Neural crest cell (in vitro differentiated cells): ENCODE measurements around the gene EBI3. TPM values are rescaled to one million over a fixed set of nuclear protein-coding genes. Genes with fewer than 3 reads are reported as not detected.
"Not testable (repeated sequence)": the region's sequence is repeated elsewhere in the genome, so short reads cannot be mapped to it uniquely, and the experiment has no call there.

ENCODE experiments used
- DNase-seq: peaks from one replicate; pipeline ENCODE4 v3.0.0; 2021; ENCODE audit warnings: low read depth, mixed read lengths, low spot score
- H3K27ac Mint-ChIP-seq: one replicate; pipeline ENCODE4 v1.8.0; 2021; ENCODE audit warnings: mild to moderate bottlenecking, mixed read lengths; ENCODE audit not compliant: unreplicated experiment
- H3K27me3 Mint-ChIP-seq: 2 replicates; pipeline ENCODE4 v1.8.0; 2021; ENCODE audit warnings: low read depth, mild to moderate bottlenecking, mixed read lengths
- H3K36me3 Mint-ChIP-seq: 2 replicates; pipeline ENCODE4 v1.8.0; 2021; ENCODE audit warnings: low read depth, mild to moderate bottlenecking, mixed read lengths
- H3K4me1 Mint-ChIP-seq: 2 replicates; pipeline ENCODE4 v1.8.0; 2021; ENCODE audit warnings: mixed read lengths
- H3K4me3 Mint-ChIP-seq: one replicate; pipeline ENCODE4 v1.8.0; 2021; ENCODE audit warnings: mild to moderate bottlenecking, mixed read lengths
- H3K9me3 Mint-ChIP-seq: 2 replicates; pipeline ENCODE4 v1.8.0; 2021; ENCODE audit warnings: mixed read lengths
- CTCF ChIP-seq: fragments of 200-600 bp; sonication (generic); conservative IDR thresholded peaks from 2 replicates; pipeline ENCODE4 v1.5.0; 2021; ENCODE audit warnings: antibody characterized with exemption, mild to moderate bottlenecking
- total RNA-seq: library from RNA; stranded (reverse); gene quantifications from 2 replicates; pipeline ENCODE4 v1.2.1, GENCODE V29; 2021

The EBI3 gene
- total RNA-seq, 1 donor from 2014 or later: not detected

DNA sequence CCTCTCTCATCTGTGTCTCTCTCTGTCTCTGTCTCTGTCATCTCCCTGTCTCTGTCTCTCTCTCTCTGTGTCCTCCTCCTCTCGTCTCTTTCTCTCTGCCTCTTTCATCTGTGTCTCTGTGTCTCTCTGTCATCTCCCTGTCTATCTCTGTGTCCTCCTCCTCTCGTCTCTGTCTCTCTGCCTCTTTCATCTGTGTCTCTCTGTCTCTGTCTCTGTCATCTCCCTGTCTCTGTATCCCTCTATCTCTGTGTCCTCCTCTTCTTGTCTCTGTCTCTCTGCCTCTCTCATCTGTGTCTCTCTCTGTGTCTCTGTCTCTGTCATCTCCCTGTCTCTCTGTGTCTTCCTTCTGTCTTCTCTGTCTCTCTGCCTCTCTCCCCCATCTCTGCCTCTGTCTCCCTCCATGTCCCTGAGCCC, 551 bp upstream of the EBI3 start:
- no peak for DNase-seq
- Mint-ChIP-seq H3K4me3 (no peak overlapping the region), H3K27ac (no peak overlapping the region), H3K9me3 (no peaks in the 10 kb centered on the region), H3K27me3 (peaks cover 6% of the 10 kb centered on the region), H3K36me3 (no peaks in the 10 kb centered on the region), H3K4me1 (no peaks in the 10 kb centered on the region)
- TF ChIP-seq CTCF: no peak

GRCh38 chr19:4230237-4230636, 914 bp downstream of the EBI3 start:
- H3K4me1 Mint-ChIP-seq, H3K27ac Mint-ChIP-seq, H3K9me3 Mint-ChIP-seq, DNase-seq, H3K4me3 Mint-ChIP-seq, H3K36me3 Mint-ChIP-seq: not testable (repeated sequence)
- H3K27me3 Mint-ChIP-seq: peaks cover 12% of the 10 kb centered on the region

DNA sequence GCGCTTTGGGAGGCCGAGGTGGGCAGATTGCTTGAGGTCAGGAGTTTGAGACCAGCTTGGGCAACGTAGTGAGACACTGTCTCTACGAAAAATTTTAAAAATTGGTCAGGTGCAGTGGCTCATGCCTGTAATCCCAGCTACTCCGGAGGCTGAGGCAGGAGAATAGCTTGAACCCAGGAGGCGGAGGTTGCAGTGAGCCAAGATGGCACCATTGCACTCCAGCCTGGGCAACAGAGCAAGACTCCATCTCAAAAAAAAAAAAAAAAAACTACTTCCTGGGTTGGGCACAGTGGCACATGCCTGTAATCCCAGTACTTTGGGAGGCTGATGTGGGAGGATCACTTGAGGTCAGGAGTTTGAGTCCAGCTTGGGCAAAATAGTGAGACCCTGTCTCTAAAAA, 2.2 kb downstream of the EBI3 start:
- H3K9me3 Mint-ChIP-seq, H3K36me3 Mint-ChIP-seq, DNase-seq, H3K4me1 Mint-ChIP-seq, H3K4me3 Mint-ChIP-seq, H3K27ac Mint-ChIP-seq: not testable (repeated sequence)
- H3K27me3 Mint-ChIP-seq: peaks cover 14% of the 10 kb centered on the region

- H3K4me1 Mint-ChIP-seq, DNase-seq, H3K36me3 Mint-ChIP-seq, H3K27ac Mint-ChIP-seq, H3K4me3 Mint-ChIP-seq, H3K9me3 Mint-ChIP-seq: not testable (repeated sequence)
- peaks cover 20% of the 10 kb centered on the region for H3K27me3 Mint-ChIP-seq
Measured at GRCh38 chr19:4232139-4232538, 2.8 kb downstream of the EBI3 start.

DNA sequence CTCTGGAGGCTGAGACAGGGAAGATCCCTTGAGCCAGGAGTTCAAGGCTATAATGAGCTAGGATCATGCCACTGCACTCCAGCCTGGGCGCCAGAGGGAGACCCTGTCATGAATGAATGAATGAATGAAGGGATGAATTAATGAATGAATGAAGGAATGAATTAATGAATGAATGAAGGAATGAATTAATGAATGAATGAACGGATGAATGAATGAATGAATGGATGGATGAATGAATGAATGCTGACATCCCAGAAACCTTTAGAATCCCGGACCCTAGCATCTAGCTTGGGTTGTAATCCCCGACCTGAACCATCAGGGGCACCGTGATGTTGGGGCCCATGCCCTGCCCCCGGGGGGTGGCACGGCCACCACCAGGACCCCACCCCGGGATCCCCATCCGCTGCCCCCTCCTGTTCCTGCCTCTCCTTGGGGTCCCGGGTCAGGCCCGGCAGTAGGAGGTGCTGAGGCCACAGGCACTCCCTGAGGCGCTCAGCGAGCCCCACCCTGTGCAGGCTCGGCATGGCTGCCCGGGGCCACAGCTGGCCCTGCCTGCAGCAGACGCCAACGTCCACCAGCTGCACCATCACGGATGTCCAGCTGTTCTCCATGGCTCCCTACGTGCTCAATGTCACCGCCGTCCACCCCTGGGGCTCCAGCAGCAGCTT, 3.4 kb downstream of the EBI3 start:
- Mint-ChIP-seq H3K4me3 (no peak overlapping the region), H3K9me3 (no peaks in the 10 kb centered on the region), H3K27me3 (peaks cover 20% of the 10 kb centered on the region), H3K27ac (no peak overlapping the region), H3K4me1 (peaks cover 4% of the 10 kb centered on the region), H3K36me3 (no peaks in the 10 kb centered on the region)
- no peak for DNase-seq
- no peak for TF ChIP-seq CTCF

DNA sequence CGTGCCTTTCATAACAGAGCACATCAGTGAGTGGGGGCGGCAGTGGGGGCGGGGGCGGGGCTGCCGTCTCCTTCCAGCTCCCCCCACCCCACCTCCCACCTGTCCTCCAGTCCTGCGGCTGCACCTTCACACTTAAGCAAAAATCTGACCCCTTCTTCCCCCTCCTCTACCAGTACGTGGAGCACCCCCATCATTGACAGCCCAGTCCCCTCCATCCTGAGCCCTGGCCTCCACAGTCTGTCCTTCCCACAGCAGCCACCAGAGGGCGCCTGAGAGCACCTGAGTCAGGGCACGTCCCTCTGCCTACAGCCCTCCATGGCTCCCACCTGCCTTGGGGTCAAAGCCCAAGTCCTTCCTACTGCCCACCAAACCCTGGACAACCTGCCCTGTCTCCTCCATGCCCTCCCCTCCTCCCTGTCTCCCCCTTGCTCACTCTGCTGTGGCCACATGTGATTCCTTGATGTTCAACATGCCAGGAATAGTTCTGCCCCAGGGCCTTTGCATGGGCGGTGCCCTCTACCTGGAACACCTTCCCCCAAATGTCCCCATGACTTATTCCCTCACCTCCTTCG, 4.0 kb downstream of the EBI3 start:
- Mint-ChIP-seq H3K27me3 (peaks cover 20% of the 10 kb centered on the region), H3K4me1 (peaks cover 4% of the 10 kb centered on the region), H3K9me3 (no peaks in the 10 kb centered on the region), H3K36me3 (no peaks in the 10 kb centered on the region), H3K4me3 (no peak overlapping the region), H3K27ac (no peak overlapping the region)
- TF ChIP-seq CTCF: peak; percentile 72
- peak; percentile 74 for DNase-seq

- Mint-ChIP-seq H3K4me3 (no peak overlapping the region), H3K27me3 (peaks cover 20% of the 10 kb centered on the region), H3K4me1 (peaks cover 4% of the 10 kb centered on the region), H3K9me3 (no peaks in the 10 kb centered on the region), H3K27ac (no peak overlapping the region), H3K36me3 (no peaks in the 10 kb centered on the region)
- DNase-seq: no peak
- TF ChIP-seq CTCF: no peak
Measured at GRCh38 chr19:4234142-4234861, 5.0 kb downstream of the EBI3 start.
